Measurements from ENCODE around the gene FBN1. TPM values are rescaled to one million over a fixed set of nuclear protein-coding genes. Genes with fewer than 3 reads are reported as not detected.
A peak's percentile ranks its signal among the peaks of the same experiment; 100 is the strongest.

The FBN1 gene
- total RNA-seq, 1 experiment from 2014 or later = 0.82 TPM

GRCh38 chr15:48442011-48442410 lies 203.5 kb downstream of the FBN1 start:
- in situ Hi-C loops (cut with HindIII; ENCODE audit: low pct_unique_long_range_greater_than_20kb, low sequenced_read_pairs) = no loop called here
- DNase-seq (ENCODE audit: low read depth, low spot score) = peak; percentile 34

DNA sequence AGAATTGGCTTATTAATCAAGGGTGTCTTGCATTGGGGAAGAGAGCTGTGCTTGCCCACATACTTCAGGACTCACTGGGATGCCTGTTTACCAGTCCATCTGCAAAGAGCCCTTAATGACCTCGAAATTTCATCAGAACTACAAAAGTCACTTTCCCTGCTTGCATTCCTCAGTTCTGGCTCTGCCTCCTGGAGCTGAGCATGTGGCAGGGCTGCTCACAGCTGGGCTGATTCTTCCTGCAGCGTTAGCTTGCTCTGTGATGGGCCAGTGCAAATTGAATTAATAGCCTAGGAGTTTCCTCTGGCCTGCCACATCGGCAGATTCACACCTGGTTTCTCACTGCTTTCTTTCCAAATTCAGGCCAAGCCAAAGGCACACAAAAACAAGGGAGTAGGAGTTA lies 205.4 kb downstream of the FBN1 start:
- DNase-seq (ENCODE audit: low read depth, low spot score) = no peak
- in situ Hi-C loops (cut with HindIII; ENCODE audit: low pct_unique_long_range_greater_than_20kb, low sequenced_read_pairs) = no loop called here

DNA sequence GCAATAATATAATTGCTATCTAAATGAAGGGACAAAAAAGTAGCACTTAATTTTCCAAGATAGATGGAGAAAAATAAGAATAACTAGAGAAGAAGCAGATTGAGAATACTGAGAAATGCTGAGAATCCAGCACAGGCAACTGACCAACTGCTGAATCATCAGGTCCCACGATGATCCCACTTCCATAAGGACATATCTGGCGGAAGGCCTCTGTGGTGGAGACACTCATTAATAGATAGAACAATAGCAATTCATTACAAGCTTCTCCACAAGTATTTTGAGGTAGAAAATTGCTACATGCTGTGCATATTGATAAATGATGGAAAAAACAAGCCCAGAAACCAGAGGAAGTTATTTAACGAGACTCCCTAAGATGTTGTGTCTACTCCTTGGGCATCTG lies 208.3 kb downstream of the FBN1 start:
- no peak for DNase-seq (ENCODE audit: low read depth, low spot score)
- in situ Hi-C loops (cut with HindIII; ENCODE audit: low pct_unique_long_range_greater_than_20kb, low sequenced_read_pairs) = no loop called here

GRCh38 chr15:48435321-48435720 lies 210.2 kb downstream of the FBN1 start:
- in situ Hi-C loops (cut with HindIII; ENCODE audit: low pct_unique_long_range_greater_than_20kb, low sequenced_read_pairs) = no loop called here
- DNase-seq (ENCODE audit: low read depth, low spot score) = no peak

GRCh38 chr15:48433226-48433886 lies 212.2 kb downstream of the FBN1 start:
- in situ Hi-C loops (cut with HindIII; ENCODE audit: low pct_unique_long_range_greater_than_20kb, low sequenced_read_pairs) = no loop called here
- DNase-seq (ENCODE audit: low read depth, low spot score) = peak; percentile 79

DNA sequence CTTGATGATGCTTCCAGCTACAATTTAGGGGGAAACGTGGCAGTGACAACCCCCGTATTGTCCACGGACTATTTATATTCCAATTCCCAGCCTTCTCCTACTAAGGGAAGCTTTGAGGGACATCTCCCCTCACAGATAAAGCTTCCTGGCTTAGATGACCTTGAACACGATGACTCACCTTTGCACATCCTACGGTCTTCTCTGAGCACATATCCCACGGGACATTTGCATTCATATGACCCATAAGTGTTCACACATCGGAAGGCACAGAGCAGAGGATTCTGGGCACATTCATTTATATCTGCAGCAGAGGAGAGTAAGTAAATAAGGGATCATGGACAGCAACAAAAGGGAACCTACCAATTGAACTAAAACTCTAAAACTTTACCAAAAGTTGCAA lies 212.8 kb downstream of the FBN1 start:
- in situ Hi-C loops (cut with HindIII; ENCODE audit: low pct_unique_long_range_greater_than_20kb, low sequenced_read_pairs) = no loop called here
- peak; percentile 18 for DNase-seq (ENCODE audit: low read depth, low spot score)

- in situ Hi-C loops (cut with HindIII; ENCODE audit: low pct_unique_long_range_greater_than_20kb, low sequenced_read_pairs) = no loop called here
- no peak for DNase-seq (ENCODE audit: low read depth, low spot score)
Measured at GRCh38 chr15:48427960-48428547, 217.5 kb downstream of the FBN1 start.

GRCh38 chr15:48427479-48427878 lies 218.0 kb downstream of the FBN1 start:
- no peak for DNase-seq (ENCODE audit: low read depth, low spot score)
- in situ Hi-C loops (cut with HindIII; ENCODE audit: low pct_unique_long_range_greater_than_20kb, low sequenced_read_pairs) = no loop called here

- DNase-seq (ENCODE audit: low read depth, low spot score) = no peak
- in situ Hi-C loops (cut with HindIII; ENCODE audit: low pct_unique_long_range_greater_than_20kb, low sequenced_read_pairs) = no loop called here
Measured at GRCh38 chr15:48426941-48427340, 218.6 kb downstream of the FBN1 start.

GRCh38 chr15:48426044-48426443 lies 219.5 kb downstream of the FBN1 start:
- DNase-seq (ENCODE audit: low read depth, low spot score) = no peak
- in situ Hi-C loops (cut with HindIII; ENCODE audit: low pct_unique_long_range_greater_than_20kb, low sequenced_read_pairs) = no loop called here

- DNase-seq (ENCODE audit: low read depth, low spot score) = no peak
- in situ Hi-C loops (cut with HindIII; ENCODE audit: low pct_unique_long_range_greater_than_20kb, low sequenced_read_pairs) = no loop called here
Measured at GRCh38 chr15:48425051-48425450, 220.5 kb downstream of the FBN1 start.

DNA sequence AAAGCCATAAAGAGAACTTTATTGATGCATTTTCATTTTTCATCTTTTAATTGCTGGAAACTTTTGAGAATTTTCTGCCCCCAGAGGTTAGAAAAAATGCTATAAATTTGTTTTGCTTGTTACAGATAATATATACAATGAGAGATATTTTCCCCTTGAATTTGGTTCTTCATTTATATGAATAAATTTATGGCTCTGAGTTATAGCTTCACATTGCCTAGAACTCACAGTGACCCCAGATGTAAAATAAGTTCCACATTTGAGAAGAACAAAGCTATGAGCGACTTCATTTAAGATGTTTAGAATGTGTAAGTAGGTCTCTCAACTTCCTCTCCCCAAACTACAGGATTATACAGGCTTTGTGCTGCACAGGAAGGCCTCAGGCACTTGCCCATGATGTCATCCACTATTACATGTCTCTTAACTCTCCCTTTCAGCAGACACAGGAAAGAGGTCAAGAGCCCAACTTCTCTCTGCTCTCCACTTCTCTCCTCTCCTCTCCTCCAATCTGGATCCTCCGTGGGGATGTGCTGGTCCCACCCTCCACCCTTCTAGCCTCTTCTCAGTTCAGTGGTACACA lies 221.5 kb downstream of the FBN1 start:
- DNase-seq (ENCODE audit: low read depth, low spot score) = peak; percentile 73
- in situ Hi-C loops (cut with HindIII; ENCODE audit: low pct_unique_long_range_greater_than_20kb, low sequenced_read_pairs) = no loop called here

- in situ Hi-C loops (cut with HindIII; ENCODE audit: low pct_unique_long_range_greater_than_20kb, low sequenced_read_pairs) = no loop called here
- DNase-seq (ENCODE audit: low read depth, low spot score) = no peak
Measured at GRCh38 chr15:48423342-48423741, 222.2 kb downstream of the FBN1 start.

GRCh38 chr15:48422401-48422800 lies 223.1 kb downstream of the FBN1 start:
- in situ Hi-C loops (cut with HindIII; ENCODE audit: low pct_unique_long_range_greater_than_20kb, low sequenced_read_pairs) = no loop called here
- DNase-seq (ENCODE audit: low read depth, low spot score) = no peak

GRCh38 chr15:48421362-48421761 lies 224.1 kb downstream of the FBN1 start:
- DNase-seq (ENCODE audit: low read depth, low spot score) = no peak
- in situ Hi-C loops (cut with HindIII; ENCODE audit: low pct_unique_long_range_greater_than_20kb, low sequenced_read_pairs) = no loop called here

DNA sequence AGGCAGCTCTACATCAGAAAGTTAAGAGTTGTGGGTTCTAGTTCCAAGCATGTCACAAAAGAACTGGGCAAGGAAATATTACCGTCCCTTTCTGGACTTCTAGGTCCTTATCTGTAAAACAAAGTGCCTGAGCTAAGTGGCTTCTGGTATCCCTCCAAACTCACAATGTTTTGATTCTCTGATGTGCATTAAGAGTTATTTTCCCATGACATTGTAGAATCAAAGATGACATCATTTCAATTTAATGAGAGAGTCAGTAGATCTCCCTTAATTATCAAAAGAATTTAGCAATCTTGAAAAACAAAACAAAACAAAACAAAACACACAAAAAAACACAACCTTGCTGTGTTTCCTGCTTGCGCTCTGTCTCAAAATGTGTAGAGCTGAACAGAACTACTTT lies 225.6 kb downstream of the FBN1 start:
- in situ Hi-C loops (cut with HindIII; ENCODE audit: low pct_unique_long_range_greater_than_20kb, low sequenced_read_pairs) = no loop called here
- no peak for DNase-seq (ENCODE audit: low read depth, low spot score)

DNA sequence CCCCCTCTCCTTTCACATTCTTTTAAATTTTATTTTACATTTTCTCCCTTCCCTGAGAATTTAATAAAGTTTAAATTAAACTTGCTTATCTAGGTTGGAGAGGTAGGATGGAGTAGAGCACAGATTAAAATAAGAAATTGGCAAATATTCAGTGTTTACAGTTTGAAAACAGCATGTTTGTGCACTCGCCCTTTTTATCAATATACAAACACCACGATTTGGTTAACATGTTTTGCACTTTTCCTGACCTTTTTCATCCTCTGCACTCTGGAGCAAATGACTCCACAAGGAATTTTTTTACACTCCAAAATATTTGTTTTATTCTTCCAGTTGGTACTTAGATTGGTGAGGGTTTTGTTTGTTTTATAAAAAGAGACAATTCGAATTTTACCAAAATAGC lies 227.2 kb downstream of the FBN1 start:
- no peak for DNase-seq (ENCODE audit: low read depth, low spot score)
- in situ Hi-C loops (cut with HindIII; ENCODE audit: low pct_unique_long_range_greater_than_20kb, low sequenced_read_pairs) = no loop called here

DNA sequence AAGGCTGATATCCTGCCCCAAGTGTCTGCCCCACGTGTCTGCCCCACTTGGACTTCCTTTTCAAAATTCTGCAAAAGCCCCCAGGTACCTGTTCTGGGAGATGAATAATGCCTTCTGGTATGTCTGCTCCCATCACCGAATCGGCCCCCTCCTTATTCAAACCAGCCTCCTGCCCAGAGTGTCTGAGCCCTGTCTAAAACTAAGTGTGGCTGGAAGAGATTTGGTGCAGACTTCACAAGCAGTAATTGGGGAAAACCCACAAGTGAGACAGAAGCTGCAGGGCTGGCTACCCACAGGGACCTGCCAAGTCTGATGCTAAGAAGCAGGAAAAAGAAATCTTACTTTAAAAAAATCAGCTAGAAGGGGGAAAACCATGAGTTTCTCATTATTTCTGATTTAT lies 229.2 kb downstream of the FBN1 start:
- no peak for DNase-seq (ENCODE audit: low read depth, low spot score)
- in situ Hi-C loops (cut with HindIII; ENCODE audit: low pct_unique_long_range_greater_than_20kb, low sequenced_read_pairs) = no loop called here
